HEK293 (cell line): Measurements from ENCODE around the gene FCMR.

ENCODE experiments used
- CTCF ChIA-PET: fragments of 350-600 bp; formaldehyde crosslinking; extraction: SDS; loops from one replicate; lab custom pipeline; 2021; ENCODE audit warnings: antibody characterized with exemption; lab: Yijun Ruan, JAX
- POLR2A ChIA-PET: fragments of 300-600 bp; formaldehyde crosslinking; extraction: SDS; loops from one replicate; lab custom pipeline; 2020; ENCODE audit warnings: antibody characterized with exemption, inconsistent platforms; lab: Yijun Ruan, JAX
- H3K27ac ChIP-seq: fragments of 200-500 bp; sonication (Bioruptor generic); 2 replicates; pipeline ENCODE4 v1.5.1; 2014; ENCODE audit warnings: low read depth, low read length, control low read depth, inconsistent platforms; ENCODE audit errors: extremely low read depth
- H3K36me3 ChIP-seq, 2 experiments: fragments of 200-500 bp in 1 of 2; sonication (Bioruptor generic) in 1 of 2; 1 replicate in 1 of 2; 2 replicates in 1 of 2; pipeline ENCODE4 v1.5.1; 2014 to 2017; ENCODE audit warnings: inconsistent platforms in 2 of 2, low read length in 2 of 2; ENCODE audit not compliant: control insufficient read depth in 2 of 2, insufficient read depth in 1 of 2
- H3K4me1 ChIP-seq: fragments of 200-500 bp; sonication (Bioruptor generic); 2 replicates; pipeline ENCODE4 v1.5.1; 2014; ENCODE audit warnings: mild to moderate bottlenecking, low read length, inconsistent platforms; ENCODE audit not compliant: control insufficient read depth, insufficient read depth
- H3K4me3 ChIP-seq: 2 replicates; pipeline ENCODE4 v1.5.1; 2011; ENCODE audit warnings: low read depth, mild to moderate bottlenecking, control low read depth, low read length, moderate library complexity
- H3K9me3 ChIP-seq: fragments of 200-500 bp; sonication (Bioruptor generic); 2 replicates; pipeline ENCODE4 v1.5.1; 2014; ENCODE audit warnings: low read depth, low read length, inconsistent platforms; ENCODE audit not compliant: control insufficient read depth, insufficient read depth
- INSM2 ChIP-seq: fragments of 450-650 bp; formaldehyde crosslinking; IDR thresholded peaks from 2 replicates; pipeline ENCODE4 v1.5.1; 2016; ENCODE audit warnings: missing biosample characterization, missing genetic modification characterization
- KLF16 ChIP-seq: fragments of 450-650 bp; formaldehyde crosslinking; IDR thresholded peaks from 2 replicates; pipeline ENCODE4 v1.5.1; 2017; ENCODE audit warnings: missing biosample characterization, missing genetic modification characterization
- PRDM4 ChIP-seq: fragments of 450-650 bp; formaldehyde crosslinking; IDR thresholded peaks from 2 replicates; pipeline ENCODE4 v1.5.1; 2017; ENCODE audit warnings: missing biosample characterization, missing genetic modification characterization
- ZBTB20 ChIP-seq: fragments of 450-650 bp; formaldehyde crosslinking; IDR thresholded peaks from 2 replicates; pipeline ENCODE4 v1.5.1; 2016; ENCODE audit warnings: missing biosample characterization, missing genetic modification characterization
- ZBTB26 ChIP-seq: fragments of 450-650 bp; formaldehyde crosslinking; optimal IDR thresholded peaks from 2 replicates; pipeline ENCODE3; 2016; ENCODE audit warnings: missing biosample characterization, mild to moderate bottlenecking, missing genetic modification characterization
- ZBTB6 ChIP-seq: fragments of 450-650 bp; formaldehyde crosslinking; IDR thresholded peaks from 2 replicates; pipeline ENCODE4 v1.5.1; 2017; ENCODE audit warnings: missing biosample characterization, missing genetic modification characterization
- ZNF148 ChIP-seq: fragments of 450-650 bp; formaldehyde crosslinking; IDR thresholded peaks from 2 replicates; pipeline ENCODE4 v1.5.0; 2017; ENCODE audit warnings: missing biosample characterization, missing genetic modification characterization, borderline replicate concordance
- ZNF16 ChIP-seq: fragments of 450-650 bp; formaldehyde crosslinking; IDR thresholded peaks from 2 replicates; pipeline ENCODE4 v1.5.1; 2016; ENCODE audit warnings: low read depth, missing biosample characterization, missing genetic modification characterization
- ZNF18 ChIP-seq: fragments of 450-650 bp; formaldehyde crosslinking; IDR thresholded peaks from 2 replicates; pipeline ENCODE4 v1.5.1; 2016; ENCODE audit warnings: missing biosample characterization, missing genetic modification characterization
- ZNF23 ChIP-seq: fragments of 450-650 bp; formaldehyde crosslinking; IDR thresholded peaks from 2 replicates; pipeline ENCODE4 v1.5.1; 2016; ENCODE audit warnings: missing biosample characterization, missing genetic modification characterization, borderline replicate concordance
- ZNF335 ChIP-seq: fragments of 450-650 bp; formaldehyde crosslinking; conservative IDR thresholded peaks from 2 replicates; pipeline ENCODE4 v1.5.1; 2016; ENCODE audit warnings: missing biosample characterization, missing genetic modification characterization
- ZNF350 ChIP-seq: fragments of 450-650 bp; formaldehyde crosslinking; IDR thresholded peaks from 2 replicates; pipeline ENCODE4 v1.5.0; 2017; ENCODE audit warnings: missing biosample characterization, mild to moderate bottlenecking, missing genetic modification characterization
- ZNF433 ChIP-seq: fragments of 450-650 bp; formaldehyde crosslinking; IDR thresholded peaks from 2 replicates; pipeline ENCODE4 v1.5.1; 2016; ENCODE audit warnings: missing biosample characterization, missing genetic modification characterization, low read depth
- ZNF548 ChIP-seq: fragments of 450-650 bp; formaldehyde crosslinking; IDR thresholded peaks from 2 replicates; pipeline ENCODE4 v1.5.1; 2016; ENCODE audit warnings: missing biosample characterization, missing genetic modification characterization
- ZNF558 ChIP-seq: fragments of 450-650 bp; formaldehyde crosslinking; IDR thresholded peaks from 2 replicates; pipeline ENCODE4 v1.5.1; 2016; ENCODE audit warnings: missing biosample characterization, missing genetic modification characterization
- ZNF658 ChIP-seq: fragments of 450-650 bp; formaldehyde crosslinking; IDR thresholded peaks from 2 replicates; pipeline ENCODE4; 2016; ENCODE audit warnings: missing biosample characterization, missing genetic modification characterization
- ZNF747 ChIP-seq: fragments of 450-650 bp; formaldehyde crosslinking; IDR thresholded peaks from 2 replicates; pipeline ENCODE4 v1.5.1; 2016; ENCODE audit warnings: missing biosample characterization, missing genetic modification characterization
- ZNF76 ChIP-seq: fragments of 450-650 bp; formaldehyde crosslinking; IDR thresholded peaks from 2 replicates; pipeline ENCODE4; 2016; ENCODE audit warnings: low read depth, missing biosample characterization, missing genetic modification characterization, borderline replicate concordance
- ZNF830 ChIP-seq: fragments of 450-650 bp; IDR thresholded peaks from 2 replicates; pipeline ENCODE4 v1.5.0; 2018; ENCODE audit warnings: missing biosample characterization, missing genetic modification characterization, low read depth, mild to moderate bottlenecking, moderate library complexity
- ZSCAN5A ChIP-seq: fragments of 450-650 bp; formaldehyde crosslinking; IDR thresholded peaks from 2 replicates; pipeline ENCODE4 v1.5.1; 2016; ENCODE audit warnings: missing biosample characterization, missing genetic modification characterization

Gene FCMR

GRCh38 chr1:206903687-206904086, 18.1 kb downstream of the FCMR start:
- Histone ChIP-seq H3K9me3 (no peaks in the 10 kb centered on the region), H3K36me3 (no peaks in the 10 kb centered on the region), H3K27ac (no peak overlapping the region), H3K4me3 (no peak overlapping the region), H3K4me1 (no peaks in the 10 kb centered on the region)
- ChIA-PET CTCF (interaction anchor here (0.8 kb wide), 1 partner anchor 9 kb away, joined by 3 read pairs; no protein-coding TSS in a partner anchor), POLR2A (no interaction called here)
- TF ChIP-seq ZNF76 (tag by site-specific recombination) (no peak), ZBTB26 (tag by site-specific recombination) (no peak), ZNF18 (tag by site-specific recombination) (no peak), ZNF433 (no peak), ZSCAN5A (tag by site-specific recombination) (no peak), ZNF148 (tag by site-specific recombination) (no peak)

GRCh38 chr1:206902702-206903101, 19.0 kb downstream of the FCMR start:
- POLR2A ChIA-PET, result no interaction called here
- TF ChIP-seq ZNF548 (no peak), ZBTB6 (tag by site-specific recombination) (no peak), ZNF658 (tag by site-specific recombination) (no peak), ZNF558 (tag by site-specific recombination) (no peak), ZNF747 (tag by site-specific recombination) (no peak), ZNF335 (no peak), INSM2 (tag by site-specific recombination) (no peak), ZNF16 (tag by site-specific recombination) (no peak), ZNF830 (no peak), KLF16 (tag by site-specific recombination) (no peak), ZNF23 (tag by site-specific recombination) (no peak), PRDM4 (tag by site-specific recombination) (no peak), ZNF350 (tag by site-specific recombination) (no peak), ZBTB20 (no peak)
- TF ChIP-seq, all 188 proteins: peak for 0
- CTCF ChIA-PET, result interaction anchor here (1.5 to 1.6 kb wide), 2 partner anchors 79 to 167 kb away, joined by 3 read pairs; no protein-coding TSS in a partner anchor

More at GRCh38 chr1:206902702-206903101, 19.0 kb downstream of the FCMR start:
- Histone ChIP-seq H3K4me3 (no peak overlapping the region), H3K9me3 (no peaks in the 10 kb centered on the region), H3K27ac (no peak overlapping the region), H3K4me1 (no peaks in the 10 kb centered on the region), H3K36me3 (no peaks in the 10 kb centered on the region)
